ES-I3 (cell line): ENCODE results near the gene FSTL5.

Experiments used
- H3K36me3 ChIP-seq: 2 replicates; pipeline ENCODE4 v1.6.1; 2013; ENCODE audit warnings: mild to moderate bottlenecking, low read length, control low read depth, moderate library complexity; ENCODE audit not compliant: insufficient read depth
- H3K4me1 ChIP-seq: 2 replicates; pipeline ENCODE4 v1.6.1; 2013; ENCODE audit warnings: mild to moderate bottlenecking, control low read depth, low read length; ENCODE audit not compliant: insufficient read depth
- H3K9ac ChIP-seq: 2 replicates; pipeline ENCODE4 v1.6.1; 2013; ENCODE audit warnings: low read depth, mild to moderate bottlenecking, low read length, moderate library complexity
- H3K9me3 ChIP-seq: 2 replicates; pipeline ENCODE4 v1.6.1; 2013; ENCODE audit warnings: mild to moderate bottlenecking, low read length, moderate library complexity; ENCODE audit not compliant: control insufficient read depth, insufficient read depth

The FSTL5 gene

DNA sequence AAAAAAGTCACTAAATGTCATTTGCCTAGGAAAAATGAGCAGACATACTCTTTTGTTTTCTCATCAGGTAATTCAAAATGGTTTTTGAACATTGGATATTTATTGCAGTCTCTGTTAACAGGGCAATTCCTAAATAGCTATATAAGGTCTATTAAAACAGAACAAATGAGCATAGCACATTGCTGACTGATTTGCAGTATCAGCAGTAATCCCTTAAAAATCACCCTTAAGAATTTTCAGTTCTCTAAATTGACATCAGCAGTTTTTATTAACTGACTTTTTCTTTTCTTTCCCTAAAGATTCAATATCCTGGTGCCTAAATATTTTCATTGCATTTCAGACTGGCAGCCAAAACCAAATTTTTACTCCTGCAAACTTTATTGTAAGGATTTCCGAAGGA lies 270.2 kb downstream of the FSTL5 start:
- Histone ChIP-seq H3K36me3 (no peaks in the 10 kb centered on the region), H3K9me3 (no peaks in the 10 kb centered on the region), H3K4me1 (no peaks in the 10 kb centered on the region), H3K9ac (no peak overlapping the region)

DNA sequence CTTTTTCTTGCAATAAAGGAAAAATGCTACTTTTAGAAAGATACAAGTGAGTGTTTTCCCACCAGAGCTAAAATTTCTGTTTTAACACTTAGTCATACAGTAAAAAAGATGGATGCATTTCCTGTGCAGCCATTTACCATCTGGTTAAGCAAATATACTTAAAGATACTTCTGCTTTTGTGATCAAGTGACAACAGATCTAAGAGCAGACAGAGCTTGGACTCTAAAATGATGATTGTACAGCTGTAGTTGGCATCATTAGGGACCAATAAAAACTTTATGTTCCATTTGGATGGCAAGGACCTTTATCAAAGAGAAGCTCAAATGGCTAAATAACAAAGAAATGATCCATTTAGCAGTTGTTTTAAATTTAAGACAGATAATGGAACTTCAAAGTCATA lies 270.8 kb downstream of the FSTL5 start:
- no peaks in the 10 kb centered on the region for H3K4me1 ChIP-seq
- H3K9me3 ChIP-seq, result no peaks in the 10 kb centered on the region
- H3K9ac ChIP-seq, result no peak overlapping the region
- H3K36me3 ChIP-seq, result no peaks in the 10 kb centered on the region

DNA sequence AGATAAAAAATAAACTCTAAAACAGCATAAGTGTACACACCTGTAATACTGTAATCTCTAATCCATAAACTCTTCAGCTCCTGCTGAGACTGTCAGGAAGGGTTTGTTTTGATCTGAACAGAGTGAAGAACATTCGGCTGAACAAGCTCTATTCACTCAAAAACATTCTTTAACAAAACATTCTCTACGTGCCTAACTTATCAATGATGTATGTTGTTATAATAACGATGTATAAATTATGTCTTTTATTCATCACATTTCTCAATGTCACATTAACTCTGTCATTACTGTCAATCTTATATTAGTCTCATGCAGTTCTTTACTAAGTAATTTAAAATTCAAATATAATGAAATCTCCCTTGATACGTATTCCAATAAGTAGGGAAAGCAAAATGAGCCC lies 280.6 kb downstream of the FSTL5 start:
- Histone ChIP-seq H3K36me3 (no peaks in the 10 kb centered on the region), H3K9ac (no peak overlapping the region), H3K9me3 (no peaks in the 10 kb centered on the region), H3K4me1 (no peaks in the 10 kb centered on the region)

DNA sequence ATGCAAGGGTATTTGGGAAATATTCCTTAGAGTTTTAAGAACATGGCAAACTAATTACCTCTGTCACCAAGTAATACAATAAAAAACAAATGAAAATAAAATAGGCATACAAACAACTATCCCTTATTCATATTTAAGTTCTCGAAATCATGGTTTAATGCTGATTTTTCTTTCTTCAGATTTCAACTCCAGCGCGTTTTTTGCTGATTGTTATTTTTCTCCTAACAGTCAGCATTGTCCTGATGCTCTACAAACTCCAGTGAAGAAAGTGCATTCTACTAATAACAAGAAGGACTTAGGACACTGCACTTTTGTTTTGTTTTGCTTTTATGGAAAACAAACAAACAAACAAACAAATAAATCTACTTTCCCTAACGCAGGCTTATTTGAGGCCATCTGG lies 282.4 kb downstream of the FSTL5 start:
- Histone ChIP-seq H3K9me3 (no peaks in the 10 kb centered on the region), H3K36me3 (no peaks in the 10 kb centered on the region)

DNA sequence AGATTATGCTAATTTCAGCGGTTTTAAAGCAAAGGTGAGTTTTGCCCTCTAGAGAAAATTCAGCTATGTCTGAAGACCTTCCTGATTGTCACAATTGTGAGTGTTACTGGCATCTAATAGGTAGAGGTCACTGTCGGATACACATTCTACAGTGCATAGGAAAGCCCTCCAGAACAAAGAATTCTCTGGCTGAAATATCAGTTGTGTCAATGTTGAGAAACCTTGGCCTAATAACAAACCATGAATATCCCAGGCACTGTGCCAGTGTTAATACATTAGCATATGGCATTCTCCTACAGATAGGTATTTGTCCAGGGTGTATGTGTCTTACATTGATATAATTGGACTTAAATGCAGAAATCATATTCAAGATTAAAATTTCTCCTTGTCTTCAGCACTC lies 294.3 kb downstream of the FSTL5 start:
- Histone ChIP-seq H3K9me3 (no peaks in the 10 kb centered on the region), H3K4me1 (no peaks in the 10 kb centered on the region), H3K36me3 (no peaks in the 10 kb centered on the region), H3K9ac (no peak overlapping the region)

More for the DNA sequence above, 282.4 kb downstream of the FSTL5 start:
- Histone ChIP-seq H3K4me1 (no peaks in the 10 kb centered on the region), H3K9ac (no peak overlapping the region)

DNA sequence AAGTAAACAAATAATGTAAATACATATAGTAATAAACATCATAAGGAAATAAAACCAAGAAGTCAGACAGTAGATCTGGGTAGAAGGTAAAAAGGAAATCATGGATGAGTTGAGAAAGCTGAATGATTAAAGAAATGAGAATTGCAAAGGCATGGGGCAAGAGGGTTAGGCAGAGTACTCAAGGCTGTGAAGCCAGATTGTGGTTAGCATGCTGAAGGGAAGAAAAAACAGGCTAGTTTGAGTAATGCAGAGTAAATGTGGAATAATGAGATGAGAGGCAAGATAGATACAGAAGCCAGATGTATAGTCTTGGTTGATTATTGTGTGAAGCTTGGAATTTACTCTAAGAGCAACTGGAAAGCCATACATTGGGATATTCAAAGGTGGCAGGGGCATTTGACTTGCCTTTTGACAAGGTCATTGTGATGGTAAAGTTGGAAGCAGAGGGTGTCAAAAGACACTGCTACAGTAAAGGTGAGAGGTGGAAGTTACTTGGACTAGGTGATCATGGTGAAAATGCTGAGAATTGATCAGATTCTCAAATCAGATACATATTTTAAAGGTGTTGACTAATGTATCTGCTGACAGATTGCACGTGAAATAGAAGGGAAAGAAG lies 307.0 kb downstream of the FSTL5 start:
- H3K9me3 ChIP-seq, result no peaks in the 10 kb centered on the region
- no peaks in the 10 kb centered on the region for H3K36me3 ChIP-seq
- H3K9ac ChIP-seq, result no peak overlapping the region
- H3K4me1 ChIP-seq, result 0 out of 2 replicates have a peak, but pooled peaks cover 8% of the 10 kb centered on the region

DNA sequence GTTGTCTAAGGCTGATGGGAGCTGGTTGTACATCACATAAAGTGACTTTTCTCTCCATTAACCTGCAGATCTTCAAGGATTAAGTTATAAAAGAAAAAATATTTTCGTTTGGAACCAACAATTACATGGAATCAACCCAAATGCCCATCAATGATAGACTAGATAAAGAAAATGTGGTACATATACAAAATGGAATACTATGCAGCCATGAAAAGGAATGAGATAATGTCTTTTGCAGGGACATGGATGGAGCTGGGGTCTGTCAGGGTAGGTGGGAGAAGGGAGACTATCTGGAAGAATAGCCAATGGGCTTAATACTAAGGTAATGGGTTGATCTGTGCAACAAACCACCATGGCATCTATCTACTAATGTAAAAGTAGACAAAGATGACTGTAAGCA lies 313.2 kb downstream of the FSTL5 start:
- H3K4me1 ChIP-seq, result no peaks in the 10 kb centered on the region
- no peak overlapping the region for H3K9ac ChIP-seq
- H3K36me3 ChIP-seq, result no peaks in the 10 kb centered on the region
- no peaks in the 10 kb centered on the region for H3K9me3 ChIP-seq

DNA sequence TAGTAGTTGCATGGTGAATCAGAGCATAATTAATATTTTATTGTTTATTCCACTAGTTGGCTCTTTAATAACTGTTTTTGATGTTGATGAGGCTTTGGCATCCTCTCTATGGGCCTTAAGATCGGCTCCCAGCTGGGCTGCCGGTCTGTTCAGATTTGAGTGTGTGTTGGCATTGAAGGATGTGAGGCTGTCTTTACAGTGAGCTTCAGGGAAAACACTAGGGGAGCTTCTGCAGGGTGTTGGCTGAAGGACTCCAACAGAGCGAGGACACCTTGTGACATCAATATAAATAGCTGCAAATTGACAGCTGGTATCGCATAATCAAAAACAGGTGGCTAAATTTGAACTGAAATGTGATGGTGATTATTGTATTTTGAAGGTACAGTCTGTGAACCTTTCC lies 322.0 kb downstream of the FSTL5 start:
- Histone ChIP-seq H3K9ac (no peak overlapping the region), H3K9me3 (no peaks in the 10 kb centered on the region), H3K4me1 (no peaks in the 10 kb centered on the region), H3K36me3 (no peaks in the 10 kb centered on the region)

DNA sequence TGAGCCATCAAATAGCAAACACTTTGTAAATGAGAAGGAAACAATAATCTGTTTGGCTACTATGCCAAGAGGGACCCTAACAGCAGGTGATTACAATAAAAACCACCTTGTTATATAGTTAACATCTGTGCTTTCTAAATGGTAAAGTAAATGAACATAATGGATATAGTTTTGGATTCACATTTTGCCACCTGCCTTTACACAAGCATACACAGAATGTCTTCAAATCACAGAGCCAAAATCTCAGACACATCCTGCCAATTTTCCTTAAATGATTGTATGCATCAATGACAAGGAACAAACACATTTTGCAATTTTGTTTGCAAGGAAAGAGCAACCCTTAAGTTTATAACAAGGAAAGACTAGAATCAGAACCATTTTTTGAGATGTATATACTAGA lies 334.2 kb downstream of the FSTL5 start:
- H3K9ac ChIP-seq, result no peak overlapping the region
- no peaks in the 10 kb centered on the region for H3K9me3 ChIP-seq
- no peaks in the 10 kb centered on the region for H3K36me3 ChIP-seq
- no peaks in the 10 kb centered on the region for H3K4me1 ChIP-seq

DNA sequence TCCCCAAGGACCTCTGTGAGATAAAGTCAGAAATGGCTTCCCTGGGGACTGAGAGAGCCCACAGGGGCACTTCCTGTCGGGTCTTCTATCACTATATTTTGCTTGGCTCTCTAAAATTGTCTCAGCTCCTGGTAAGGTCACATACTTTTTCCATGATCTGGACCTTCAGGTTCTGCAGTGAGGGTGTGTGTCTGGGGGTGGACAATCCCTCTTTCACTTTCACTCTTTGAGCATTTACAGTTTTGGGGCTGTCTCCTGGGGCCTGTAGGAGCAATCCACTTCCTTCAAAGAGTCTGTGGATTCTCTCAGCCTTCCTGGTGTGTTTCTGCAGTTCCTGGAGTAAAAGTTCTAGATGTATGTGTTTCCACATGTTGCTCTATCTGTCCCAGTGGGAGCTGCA lies 335.7 kb downstream of the FSTL5 start:
- Histone ChIP-seq H3K36me3 (no peaks in the 10 kb centered on the region), H3K4me1 (no peaks in the 10 kb centered on the region), H3K9me3 (no peaks in the 10 kb centered on the region), H3K9ac (no peak overlapping the region)

DNA sequence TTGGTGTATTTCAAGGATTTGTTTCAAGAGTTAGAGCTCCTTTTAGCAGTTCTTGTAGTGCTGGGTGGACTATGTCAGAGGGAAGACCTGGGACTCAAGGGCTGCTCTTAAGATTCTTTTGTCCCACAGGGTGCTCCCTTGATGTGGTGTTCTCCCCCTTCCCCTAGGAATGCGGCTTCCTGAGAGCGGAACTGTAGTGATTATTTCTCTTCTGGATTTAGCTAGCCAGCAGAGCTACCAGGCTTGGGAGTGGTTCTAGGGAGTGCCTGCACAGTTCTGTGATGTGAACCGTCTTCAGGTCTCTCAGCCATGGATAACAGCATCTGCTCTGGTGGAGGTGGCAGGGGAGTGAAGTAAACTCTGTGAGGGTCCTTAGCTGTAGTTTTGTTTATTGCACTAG lies 336.8 kb downstream of the FSTL5 start:
- H3K9me3 ChIP-seq, result 0 out of 2 replicates have a peak, but pooled peaks cover 2% of the 10 kb centered on the region
- no peak overlapping the region for H3K9ac ChIP-seq
- no peaks in the 10 kb centered on the region for H3K4me1 ChIP-seq
- H3K36me3 ChIP-seq, result no peaks in the 10 kb centered on the region

DNA sequence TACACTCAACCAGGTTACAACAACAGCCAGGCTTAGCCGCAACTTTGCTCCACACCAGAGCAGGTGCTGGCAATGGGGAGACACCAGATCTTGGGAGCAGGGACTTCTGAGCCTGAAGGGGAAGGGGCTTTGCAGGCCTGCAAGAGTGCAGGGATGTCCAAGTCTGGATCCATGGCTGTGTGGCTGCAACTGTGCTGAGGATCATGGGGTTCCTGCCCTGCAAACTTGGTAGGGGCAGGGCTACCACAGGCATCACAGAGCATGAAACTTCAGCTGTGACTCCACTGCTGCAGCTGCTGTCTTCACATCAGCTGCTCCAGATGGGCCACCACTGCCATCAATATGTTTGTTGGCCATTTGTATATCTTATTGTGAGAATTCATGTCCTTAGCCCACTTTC lies 340.4 kb downstream of the FSTL5 start:
- 0 out of 2 replicates have a peak, but pooled peaks cover 2% of the 10 kb centered on the region for H3K9me3 ChIP-seq
- H3K9ac ChIP-seq, result no peak overlapping the region
- H3K4me1 ChIP-seq, result no peaks in the 10 kb centered on the region
- H3K36me3 ChIP-seq, result no peaks in the 10 kb centered on the region

DNA sequence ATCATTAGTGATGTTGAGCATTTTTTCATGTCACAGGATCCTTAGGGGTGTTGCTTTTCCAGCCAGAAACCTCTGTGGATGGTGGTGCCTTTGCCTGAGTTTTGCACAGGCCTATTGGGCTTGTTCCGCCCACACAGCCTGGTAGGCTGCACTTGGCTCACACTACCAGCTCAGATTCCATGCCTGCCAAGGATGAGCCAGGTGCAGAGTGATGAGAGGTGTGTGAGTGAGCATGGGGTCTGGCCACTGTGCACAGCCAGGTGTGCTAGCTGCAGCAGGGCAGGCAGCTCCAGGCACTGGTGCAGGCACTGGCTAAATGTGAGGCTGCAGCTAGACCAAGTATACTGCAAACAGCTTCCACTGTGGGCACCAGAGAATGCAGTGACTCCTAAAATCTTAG lies 341.6 kb downstream of the FSTL5 start:
- Histone ChIP-seq H3K4me1 (no peaks in the 10 kb centered on the region), H3K36me3 (no peaks in the 10 kb centered on the region), H3K9ac (no peak overlapping the region), H3K9me3 (0 out of 2 replicates have a peak, but pooled peaks cover 2% of the 10 kb centered on the region)

DNA sequence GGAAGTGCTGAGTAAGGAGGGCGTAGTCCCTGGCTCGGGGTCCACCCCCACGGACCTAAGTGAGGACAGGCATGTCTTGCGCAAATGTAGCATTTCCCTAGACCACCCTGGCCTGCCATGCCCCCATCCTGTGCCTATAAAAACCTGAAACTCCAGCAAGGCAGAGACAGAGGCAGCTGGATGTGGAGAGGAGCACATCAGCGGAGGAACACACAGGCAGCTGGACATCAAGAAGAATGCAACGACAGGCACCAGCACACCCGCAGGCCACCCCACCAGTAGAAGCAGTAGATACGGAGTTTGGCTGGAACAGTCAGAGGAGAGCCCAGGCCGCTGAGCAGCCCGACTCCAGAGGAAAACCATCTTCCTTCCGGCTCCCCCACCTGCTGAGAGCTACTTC lies 345.9 kb downstream of the FSTL5 start:
- H3K4me1 ChIP-seq, result no peaks in the 10 kb centered on the region
- H3K36me3 ChIP-seq, result no peaks in the 10 kb centered on the region
- H3K9me3 ChIP-seq, result 0 out of 2 replicates have a peak, but pooled peaks cover 2% of the 10 kb centered on the region
- H3K9ac ChIP-seq, result no peak overlapping the region

DNA sequence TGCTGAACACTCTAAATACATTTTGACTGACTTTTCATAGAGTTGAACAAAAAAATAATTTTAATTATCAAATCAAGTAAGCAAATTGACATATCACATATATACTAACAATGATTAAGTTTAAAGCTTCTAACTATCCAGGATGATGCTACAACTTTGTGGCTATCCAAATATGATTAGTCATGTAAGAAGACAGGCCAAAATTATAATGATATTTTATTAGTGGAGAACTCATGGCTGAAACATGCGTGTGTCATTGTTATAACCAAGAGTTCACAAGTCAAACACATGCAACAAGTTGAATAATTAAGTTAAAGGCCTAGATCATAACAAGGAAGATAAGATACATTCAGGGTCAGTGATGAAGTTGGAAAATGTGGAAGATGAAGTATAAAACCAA lies 346.8 kb downstream of the FSTL5 start:
- no peaks in the 10 kb centered on the region for H3K9me3 ChIP-seq
- no peak overlapping the region for H3K9ac ChIP-seq
- H3K36me3 ChIP-seq, result no peaks in the 10 kb centered on the region
- no peaks in the 10 kb centered on the region for H3K4me1 ChIP-seq

DNA sequence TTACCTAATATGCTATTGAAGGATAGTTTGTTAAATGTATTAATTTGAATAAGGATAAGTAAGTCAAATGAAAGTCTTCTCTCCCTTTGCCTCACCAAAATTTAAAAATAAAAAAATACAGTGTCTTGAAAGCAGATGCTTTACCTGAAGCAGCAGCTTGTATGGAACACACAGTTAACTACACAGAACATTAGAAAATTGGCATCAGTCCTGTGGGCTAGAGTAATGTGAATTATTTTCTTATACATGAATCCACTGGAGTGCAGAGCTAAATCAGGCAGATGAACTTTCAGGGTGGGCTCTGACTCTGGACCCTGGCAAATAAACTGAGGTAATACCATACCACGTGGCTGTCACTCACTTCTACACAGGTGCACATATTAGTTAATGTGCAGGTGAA lies 348.0 kb downstream of the FSTL5 start:
- H3K4me1 ChIP-seq, result no peaks in the 10 kb centered on the region
- no peaks in the 10 kb centered on the region for H3K36me3 ChIP-seq
- H3K9ac ChIP-seq, result no peak overlapping the region
- no peaks in the 10 kb centered on the region for H3K9me3 ChIP-seq
